SH-SY5Y (cell line): ENCODE measurements around the gene SFR1.

Source experiments
- GATA2 ChIP-seq: IDR thresholded peaks from 2 replicates; pipeline ENCODE4 v1.6.1; 2011; ENCODE audit warnings: mild to moderate bottlenecking, low read depth, low read length
- GATA3 ChIP-seq: IDR thresholded peaks from 2 replicates; pipeline ENCODE4 v1.6.1; 2011; ENCODE audit warnings: low read depth, mild to moderate bottlenecking, low read length, moderate library complexity

SFR1 gene

GRCh38 chr10:104121485-104122224, at the start of gene SFR1:
Gene SFR1 (plus strand): TSS chr10:104122171. CDS start chr10:104122184, 13 bp downstream.
- TF ChIP-seq GATA2 (no peak), GATA3 (no peak)

- TF ChIP-seq GATA2 (no peak), GATA3 (no peak)
Observed at GRCh38 chr10:104072786-104073185, 49.2 kb upstream of the SFR1 start.

GRCh38 chr10:104074505-104074904, 47.5 kb upstream of the SFR1 start:
- TF ChIP-seq GATA3: no peak
- no peak for TF ChIP-seq GATA2

GRCh38 chr10:104076743-104077160, 45.2 kb upstream of the SFR1 start:
- TF ChIP-seq GATA3 (no peak), GATA2 (no peak)

- no peak for TF ChIP-seq GATA3
Observed at GRCh38 chr10:104077247-104077646, 44.7 kb upstream of the SFR1 start.

- TF ChIP-seq GATA3 (no peak), GATA2 (no peak)
Observed at GRCh38 chr10:104077663-104078151, 44.3 kb upstream of the SFR1 start.

- TF ChIP-seq GATA3 (no peak), GATA2 (no peak)
Observed at GRCh38 chr10:104080762-104081161, 41.2 kb upstream of the SFR1 start.

GRCh38 chr10:104081998-104082397, 40.0 kb upstream of the SFR1 start:
- TF ChIP-seq GATA3 (no peak), GATA2 (no peak)

- TF ChIP-seq GATA3 (no peak), GATA2 (no peak)
Observed at GRCh38 chr10:104084482-104085142, 37.4 kb upstream of the SFR1 start.

GRCh38 chr10:104085801-104086400, 36.1 kb upstream of the SFR1 start, which contains the start of gene COL17A1:
Gene COL17A1 (minus strand): TSS chr10:104085880. CDS start chr10:104080673, 5,207 bp downstream.
- TF ChIP-seq GATA3: no peak
- no peak for TF ChIP-seq GATA2

- no peak for TF ChIP-seq GATA2
- TF ChIP-seq GATA3: no peak
Observed at GRCh38 chr10:104088239-104088638, 33.7 kb upstream of the SFR1 start.

- no peak for TF ChIP-seq GATA3
- TF ChIP-seq GATA2: no peak
Observed at GRCh38 chr10:104089621-104090020, 32.4 kb upstream of the SFR1 start.

GRCh38 chr10:104090611-104091010, 31.4 kb upstream of the SFR1 start:
- TF ChIP-seq GATA2 (no peak), GATA3 (no peak)

- TF ChIP-seq GATA2 (no peak), GATA3 (no peak)
Observed at GRCh38 chr10:104092749-104093148, 29.2 kb upstream of the SFR1 start.
